GM23248 (cell line): ENCODE results near the gene AFF3. TPM values are rescaled to one million over a fixed set of nuclear protein-coding genes. Genes with fewer than 3 reads are reported as not detected.
"Not testable (repeated sequence)": the region's sequence is repeated elsewhere in the genome, so short reads cannot be mapped to it uniquely, and the experiment has no call there.

Experiments
- DNase-seq: peaks from one replicate; pipeline ENCODE4 v3.0.0-alpha.2; 2015
- H2AFZ ChIP-seq: fragments of 200-600 bp; sonication (generic); 2 replicates; pipeline ENCODE4 v1.6.1; 2016; ENCODE audit warnings: antibody characterized with exemption
- H3F3A ChIP-seq: fragments of 200-600 bp; sonication (generic); 2 replicates; pipeline ENCODE4 v1.6.1; 2016; ENCODE audit warnings: mild to moderate bottlenecking, antibody characterized with exemption, mixed run types; ENCODE audit not compliant: insufficient read depth
- H3K27ac ChIP-seq: fragments of 200-600 bp; sonication (generic); 2 replicates; pipeline ENCODE4 v1.5.1; 2016; ENCODE audit warnings: mild to moderate bottlenecking
- H3K27me3 ChIP-seq: fragments of 200-600 bp; sonication (generic); replicated peaks from 2 replicates; pipeline ENCODE4 v1.6.1; 2016; ENCODE audit warnings: mild to moderate bottlenecking; ENCODE audit not compliant: insufficient read depth
- H3K36me3 ChIP-seq: fragments of 200-600 bp; sonication (generic); 2 replicates; pipeline ENCODE4 v1.6.1; 2016; ENCODE audit warnings: low read depth, mild to moderate bottlenecking
- H3K4me1 ChIP-seq: fragments of 200-600 bp; sonication (generic); 2 replicates; pipeline ENCODE4 v1.6.1; 2016; ENCODE audit warnings: mild to moderate bottlenecking; ENCODE audit not compliant: insufficient read depth
- H3K4me2 ChIP-seq: fragments of 200-600 bp; sonication (generic); one replicate; pipeline ENCODE4 v1.6.1; 2016; ENCODE audit warnings: mild to moderate bottlenecking; ENCODE audit not compliant: unreplicated experiment
- H3K4me3 ChIP-seq: fragments of 200-600 bp; sonication (generic); 2 replicates; pipeline ENCODE4 v1.5.1; 2016; ENCODE audit warnings: mild to moderate bottlenecking
- H3K79me2 ChIP-seq: fragments of 200-600 bp; sonication (generic); 2 replicates; pipeline ENCODE4 v1.6.1; 2016; ENCODE audit warnings: mild to moderate bottlenecking; ENCODE audit not compliant: insufficient read depth
- H3K9ac ChIP-seq: fragments of 200-600 bp; sonication (generic); 2 replicates; pipeline ENCODE4 v1.6.1; 2016; ENCODE audit warnings: mild to moderate bottlenecking
- H3K9me2 ChIP-seq: fragments of 200-600 bp; sonication (generic); 2 replicates; pipeline ENCODE4 v1.6.1; 2016; ENCODE audit warnings: mixed run types, mild to moderate bottlenecking, moderate library complexity; ENCODE audit not compliant: insufficient read depth
- H3K9me3 ChIP-seq: fragments of 200-600 bp; sonication (generic); one replicate; pipeline ENCODE4 v1.6.1; 2017; ENCODE audit warnings: low read depth
- H4K20me1 ChIP-seq: fragments of 200-600 bp; sonication (generic); 2 replicates; pipeline ENCODE4 v1.6.0; 2016; ENCODE audit not compliant: insufficient read depth
- EZH2 ChIP-seq: fragments of 200-600 bp; sonication (generic); IDR thresholded peaks from 2 replicates; pipeline ENCODE4 v1.6.1; 2018; ENCODE audit warnings: antibody characterized with exemption, mild to moderate bottlenecking; ENCODE audit not compliant: insufficient read depth, poor library complexity, severe bottlenecking
- EZH2phosphoT487 ChIP-seq: fragments of 200-600 bp; sonication (generic); IDR thresholded peaks from 2 replicates; pipeline ENCODE4 v1.6.1; 2018; ENCODE audit warnings: antibody characterized with exemption, moderate library complexity, mild to moderate bottlenecking, low read depth; ENCODE audit not compliant: insufficient read depth
- WGBS, 2 experiments: methylation state at CpG; one replicate each; pipeline ENCODE4 v1.1.6; 2015 to 2017; ENCODE audit warnings: low lambda C conversion rate in 2 of 2, low coverage in 1 of 2; ENCODE audit errors: missing lambda C conversion rate in 2 of 2; 5-methylcytosine and 5-hydroxymethylcytosine counted together
- in situ Hi-C: fragments of 300-500 bp; cut with MboI; formaldehyde crosslinking; loops from 2 replicates; pipeline ENCODE4 v1.15.0; 2020
- polyA plus RNA-seq: library from polyadenylated mRNA; unstranded; fragments of >200 nt; fragmentation: Nextera tagmentation; extraction: Ambion mirVana; gene quantifications from 2 replicates; pipeline ENCODE4 v1.2.1, GENCODE V29; 2016
- total RNA-seq: library from RNA; depleted of rRNA; stranded (reverse); fragments of >200 nt; shearing (Covaris generic); gene quantifications from 2 replicates; pipeline ENCODE4 v1.2.3, GENCODE V29; 2014

AFF3 gene
- total and polyA plus RNA-seq, 2 experiments from 2014 or later, result 0.56 to 0.86 TPM

DNA sequence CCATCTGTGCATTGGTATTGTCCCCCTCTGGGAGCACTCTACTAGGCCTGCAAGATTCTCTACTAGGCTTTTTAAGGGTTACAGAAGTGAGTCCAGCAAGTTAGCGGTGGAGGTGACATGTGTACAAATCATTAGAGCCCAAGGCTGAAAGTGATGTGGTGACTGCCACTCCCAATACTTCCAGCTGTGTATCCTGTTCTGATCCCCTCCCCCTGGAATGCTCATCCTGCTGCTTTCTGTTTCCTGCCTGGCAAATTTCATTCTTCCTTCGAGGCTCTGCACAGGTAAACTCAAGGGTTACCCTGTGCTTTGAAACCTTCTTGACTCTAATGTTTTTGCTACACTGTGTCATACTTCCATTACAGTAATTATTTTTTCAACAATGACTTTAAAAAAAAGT, 394.0 kb downstream of the AFF3 start:
- 43 to 44% methylated on average over 2 of the region's 2 CpGs for WGBS, 2 experiments
- Histone ChIP-seq H3K4me3 (no peak overlapping the region), H3K4me2 (no peak overlapping the region), H3K27ac (no peak overlapping the region), H3F3A (no peaks in the 10 kb centered on the region), H3K4me1 (no peaks in the 10 kb centered on the region), H3K9me3 (no peaks in the 10 kb centered on the region), H3K9ac (no peak overlapping the region), H3K36me3 (no peaks in the 10 kb centered on the region), H4K20me1 (no peaks in the 10 kb centered on the region), H3K79me2 (no peaks in the 10 kb centered on the region), H3K9me2 (no peaks in the 10 kb centered on the region; the same call in 1 of the 2 replicates), H2AFZ (no peak overlapping the region), H3K27me3 (no peaks in the 10 kb centered on the region)
- in situ Hi-C loops, result no loop called here
- DNase-seq, result no peak
- no peak for TF ChIP-seq EZH2phosphoT487
- no peak for TF ChIP-seq EZH2

DNA sequence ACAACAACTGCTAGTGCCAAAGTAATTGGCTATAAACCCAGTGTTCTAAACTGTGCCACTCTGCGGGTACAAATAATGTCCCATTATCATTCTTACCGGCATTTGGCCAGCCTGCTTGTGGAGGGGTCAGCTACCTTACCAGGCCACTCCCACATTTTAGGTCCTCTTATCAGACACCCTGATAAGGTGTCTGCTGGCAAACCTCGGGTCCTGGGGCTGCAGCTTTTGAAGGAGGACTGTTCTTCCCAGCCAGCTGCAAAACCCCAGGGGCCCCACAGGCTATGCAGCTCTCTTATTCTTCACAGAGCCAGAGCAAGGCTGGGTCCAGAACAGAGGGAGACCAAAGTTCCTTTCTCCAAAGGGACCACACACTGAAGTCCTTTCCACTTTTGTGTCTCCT, 394.5 kb downstream of the AFF3 start:
- H2AFZ ChIP-seq, result no peak overlapping the region
- H3K27ac ChIP-seq, result no peak overlapping the region
- H3K4me2 ChIP-seq, result no peak overlapping the region
- 56 to 61% methylated on average over 3 of the region's 3 CpGs for WGBS, 2 experiments
- H3K9me2 ChIP-seq, result no peaks in the 10 kb centered on the region; the same call in 1 of the 2 replicates
- H4K20me1 ChIP-seq, result no peaks in the 10 kb centered on the region
- H3K36me3 ChIP-seq, result no peaks in the 10 kb centered on the region
- in situ Hi-C loops, result no loop called here
- H3K4me1 ChIP-seq, result no peaks in the 10 kb centered on the region
- no peak overlapping the region for H3K9ac ChIP-seq
- no peaks in the 10 kb centered on the region for H3F3A ChIP-seq
- no peak for TF ChIP-seq EZH2phosphoT487
- no peak for TF ChIP-seq EZH2
- no peaks in the 10 kb centered on the region for H3K9me3 ChIP-seq
- H3K4me3 ChIP-seq, result no peak overlapping the region
- no peaks in the 10 kb centered on the region for H3K79me2 ChIP-seq
- no peak for DNase-seq
- no peaks in the 10 kb centered on the region for H3K27me3 ChIP-seq

DNA sequence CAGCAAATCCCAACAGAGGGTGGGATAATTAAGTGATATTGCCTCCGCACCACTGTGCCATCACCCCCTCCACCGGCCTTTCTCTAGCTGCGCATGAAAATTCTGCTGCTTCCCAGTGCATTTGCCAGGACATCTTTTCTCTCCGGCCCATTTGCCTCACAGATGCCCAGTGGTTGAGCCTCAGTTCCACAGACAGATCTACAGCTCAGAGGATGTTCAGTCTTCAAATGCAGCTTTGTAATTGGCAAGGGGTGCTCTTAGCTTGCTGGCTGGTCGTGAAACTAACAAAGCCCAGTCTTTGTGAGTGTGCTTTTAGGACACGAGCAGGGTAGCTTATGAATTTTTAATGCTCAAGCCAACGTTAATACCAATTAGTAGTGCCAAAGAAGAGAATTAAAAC, 399.2 kb downstream of the AFF3 start:
- no peaks in the 10 kb centered on the region for H3K9me3 ChIP-seq
- no peaks in the 10 kb centered on the region for H3K4me1 ChIP-seq
- 69 to 80% methylated on average over 7 of the region's 7 CpGs for WGBS, 2 experiments

DNA sequence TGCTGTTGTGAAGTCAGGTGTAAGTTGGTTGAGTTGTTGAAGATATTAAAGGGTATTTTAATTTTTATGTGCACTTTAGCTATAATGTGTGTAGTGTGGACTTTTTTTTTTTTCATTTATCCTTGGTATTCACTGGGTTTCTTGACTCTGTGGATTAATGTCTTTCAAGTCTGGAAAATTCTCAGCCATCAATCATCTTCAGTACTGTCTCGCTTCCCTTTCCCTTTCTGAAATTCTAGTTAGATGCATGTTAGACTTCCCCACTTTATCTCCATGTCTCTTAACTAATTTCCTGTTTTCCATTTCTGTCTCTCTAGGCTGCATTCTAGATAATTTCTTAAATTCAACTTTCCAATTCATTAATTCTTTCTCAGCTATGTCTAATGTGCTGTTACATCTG, 404.9 kb downstream of the AFF3 start:
- Histone ChIP-seq H3K4me2 (no peak overlapping the region), H3K9me2 (no peaks in the 10 kb centered on the region), H3K27me3 (no peaks in the 10 kb centered on the region), H3K4me3 (no peak overlapping the region), H3K79me2 (no peaks in the 10 kb centered on the region), H3K9me3 (no peaks in the 10 kb centered on the region), H4K20me1 (no peaks in the 10 kb centered on the region), H3F3A (no peaks in the 10 kb centered on the region), H2AFZ (no peak overlapping the region), H3K36me3 (no peaks in the 10 kb centered on the region), H3K4me1 (no peaks in the 10 kb centered on the region), H3K9ac (no peak overlapping the region), H3K27ac (no peak overlapping the region)
- DNase-seq, result no peak
- in situ Hi-C loops, result no loop called here
- 93 to 97% methylated on average over 1 of the region's 1 CpG for WGBS, 2 experiments
- TF ChIP-seq EZH2phosphoT487, result no peak
- no peak for TF ChIP-seq EZH2

More for the DNA sequence above, 399.2 kb downstream of the AFF3 start:
- Histone ChIP-seq H3F3A (no peaks in the 10 kb centered on the region), H3K27me3 (no peaks in the 10 kb centered on the region), H3K36me3 (no peaks in the 10 kb centered on the region), H3K4me2 (no peak overlapping the region), H4K20me1 (no peaks in the 10 kb centered on the region), H3K79me2 (no peaks in the 10 kb centered on the region), H3K9me2 (no peaks in the 10 kb centered on the region; the same call in 1 of the 2 replicates), H3K4me3 (no peak overlapping the region), H3K27ac (no peak overlapping the region), H2AFZ (no peak overlapping the region), H3K9ac (no peak overlapping the region)
- no peak for DNase-seq
- in situ Hi-C loops, result no loop called here
- TF ChIP-seq EZH2phosphoT487 (no peak), EZH2 (no peak)

DNA sequence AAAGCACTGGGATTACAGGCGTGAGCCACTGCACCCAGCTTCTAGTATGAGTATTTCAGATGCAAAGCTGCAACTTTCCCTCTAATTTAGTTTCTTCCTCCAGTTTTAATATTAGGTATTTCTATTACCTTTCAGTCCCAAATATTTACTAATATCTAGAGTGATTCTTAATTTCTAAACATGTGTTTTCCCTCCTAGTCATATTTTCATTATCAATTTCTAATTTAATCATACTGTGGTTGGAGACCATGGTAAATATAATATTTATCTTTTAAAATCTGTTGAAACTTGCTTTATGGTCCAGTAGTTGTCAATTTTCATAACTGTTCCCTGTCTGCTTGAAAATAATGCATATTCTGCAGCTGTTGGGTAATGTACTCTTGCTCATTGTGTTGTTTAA, 406.6 kb downstream of the AFF3 start:
- no peak overlapping the region for H2AFZ ChIP-seq
- no peaks in the 10 kb centered on the region for H3K27me3 ChIP-seq
- no peak overlapping the region for H3K27ac ChIP-seq
- TF ChIP-seq EZH2 (no peak), EZH2phosphoT487 (no peak)
- no peak overlapping the region for H3K4me2 ChIP-seq
- H3K79me2 ChIP-seq, result no peaks in the 10 kb centered on the region
- H4K20me1 ChIP-seq, result no peaks in the 10 kb centered on the region
- no peak for DNase-seq
- H3K4me3 ChIP-seq, result no peak overlapping the region
- H3K4me1 ChIP-seq, result no peaks in the 10 kb centered on the region
- whole genome bisulfite sequencing, 2 experiments, result 79 to 96% methylated on average over 1 of the region's 1 CpG
- no peaks in the 10 kb centered on the region for H3K9me2 ChIP-seq
- H3F3A ChIP-seq, result no peaks in the 10 kb centered on the region
- no peak overlapping the region for H3K9ac ChIP-seq
- in situ Hi-C loops, result no loop called here
- no peaks in the 10 kb centered on the region for H3K36me3 ChIP-seq
- H3K9me3 ChIP-seq, result no peaks in the 10 kb centered on the region

DNA sequence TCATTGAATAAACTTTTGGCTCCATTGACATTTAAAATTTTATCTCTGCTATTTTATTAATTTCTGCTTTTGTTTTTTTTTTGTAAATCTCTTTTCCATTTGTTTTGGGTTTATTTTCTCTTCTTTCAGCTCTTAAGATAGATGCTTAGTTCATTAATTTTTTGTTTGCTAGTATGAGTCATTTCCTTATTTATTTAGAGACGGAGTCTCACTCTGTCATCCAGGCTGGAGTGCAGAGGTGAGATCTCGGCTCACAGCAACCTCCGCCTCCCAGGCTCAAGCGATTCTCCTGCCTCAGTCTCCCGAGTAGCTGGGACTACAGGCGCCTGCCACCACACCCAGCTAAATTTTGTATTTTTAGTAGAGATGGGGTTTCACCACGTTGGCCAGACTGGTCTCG, 407.1 kb downstream of the AFF3 start:
- H2AFZ ChIP-seq, H3K4me3 ChIP-seq, H3F3A ChIP-seq, H3K36me3 ChIP-seq, H3K27ac ChIP-seq, H3K4me1 ChIP-seq, H3K9ac ChIP-seq, H4K20me1 ChIP-seq, H3K9me3 ChIP-seq, in situ Hi-C loops, H3K9me2 ChIP-seq, H3K27me3 ChIP-seq, H3K4me2 ChIP-seq, DNase-seq, H3K79me2 ChIP-seq: not testable (repeated sequence)
- whole genome bisulfite sequencing, 2 experiments, result 60 to 67% methylated on average over 8 of the region's 8 CpGs
